Caco-2 (cell line): ENCODE data around the gene ATP5PD. TPM values are rescaled to one million over a fixed set of nuclear protein-coding genes. Genes with fewer than 3 reads are reported as not detected.
"Not testable (repeated sequence)": the region's sequence is repeated elsewhere in the genome, so short reads cannot be mapped to it uniquely, and the experiment has no call there.

ENCODE experiments used
- BruUV-seq: library from RNA; stranded (reverse); fragments of 400-500 nt; replicated peaks from 2 replicates; lab custom pipeline; 2021; lab: Mats Ljungman, UMichigan
- CTCF ChIA-PET: fragments of 300-600 bp; sonication (Branson Sonifier 250); formaldehyde crosslinking; loops from one replicate; lab custom pipeline; 2022; ENCODE audit warnings: antibody characterized with exemption; lab: Charles Lee
- POLR2A ChIA-PET: fragments of 300-600 bp; sonication (Branson Sonifier 250); formaldehyde crosslinking; loops from one replicate; lab custom pipeline; 2022; ENCODE audit warnings: antibody characterized with exemption; lab: Charles Lee
- DNase-seq, 2 experiments: peaks; one replicate each; pipeline versions ENCODE4 v3.0.0 to v3.0.0-alpha.2; 2020 to 2022
- H3K27me3 ChIP-seq: replicated peaks from 2 replicates; pipeline ENCODE4 v1.6.0; 2011; ENCODE audit warnings: low read length; ENCODE audit not compliant: control insufficient read depth, insufficient read depth
- H3K36me3 ChIP-seq: 2 replicates; pipeline ENCODE4 v1.5.1; 2011; ENCODE audit warnings: low read length; ENCODE audit not compliant: control insufficient read depth, insufficient read depth
- H3K4me1 ChIP-seq: fragments of 250-450 bp; sonication (Bioruptor Pico); 2 replicates; pipeline ENCODE4 v1.5.1; 2020; ENCODE audit warnings: mild to moderate bottlenecking
- H3K4me3 ChIP-seq: 2 replicates; pipeline ENCODE4 v1.5.1; 2011; ENCODE audit warnings: low read depth, mild to moderate bottlenecking, control low read depth, low read length
- H3K9me3 ChIP-seq: fragments of 250-450 bp; sonication (Bioruptor Pico); 2 replicates; pipeline ENCODE4 v1.5.1; 2020; ENCODE audit warnings: mild to moderate bottlenecking, moderate library complexity
- H3K27ac Mint-ChIP-seq: one replicate; pipeline ENCODE4 v1.8.0; 2022; ENCODE audit warnings: mixed read lengths; ENCODE audit not compliant: unreplicated experiment
- H3K27me3 Mint-ChIP-seq: one replicate; pipeline ENCODE4 v1.8.0; 2022; ENCODE audit warnings: mixed read lengths; ENCODE audit not compliant: insufficient read depth, unreplicated experiment
- H3K36me3 Mint-ChIP-seq: one replicate; pipeline ENCODE4 v1.8.0; 2022; ENCODE audit warnings: mild to moderate bottlenecking, mixed read lengths; ENCODE audit not compliant: insufficient read depth, unreplicated experiment
- H3K4me1 Mint-ChIP-seq: one replicate; pipeline ENCODE4 v1.8.0; 2022; ENCODE audit warnings: low read depth, mixed read lengths; ENCODE audit not compliant: unreplicated experiment
- H3K4me3 Mint-ChIP-seq: one replicate; pipeline ENCODE4 v1.8.0; 2022; ENCODE audit warnings: mild to moderate bottlenecking, moderate library complexity, mixed read lengths; ENCODE audit not compliant: unreplicated experiment
- H3K9me3 Mint-ChIP-seq: one replicate; pipeline ENCODE4 v1.8.0; 2022; ENCODE audit warnings: mixed read lengths; ENCODE audit not compliant: unreplicated experiment
- CTCF ChIP-seq, 2 experiments: fragments of 200-600 bp in 1 of 2; IDR thresholded peaks; 1 replicate in 1 of 2; 2 replicates in 1 of 2; pipeline versions ENCODE4 v1.5.1 to v1.8.0; 2011 to 2022; ENCODE audit warnings: antibody characterized with exemption in 1 of 2, control low read depth in 1 of 2, inconsistent platforms in 1 of 2, low read depth in 1 of 2, low read length in 1 of 2, mild to moderate bottlenecking in 1 of 2, moderate library complexity in 1 of 2; ENCODE audit not compliant: insufficient read depth in 1 of 2, severe bottlenecking in 1 of 2, unreplicated experiment in 1 of 2
- intact Hi-C: fragments of 100-400 bp; cut with micrococcal nuclease; formaldehyde crosslinking; loops from one replicate; pipeline ENCODE4 v1.10.0; 2022; ENCODE audit not compliant: unreplicated experiment
- total RNA-seq: library from RNA; stranded (reverse); gene quantifications from 2 replicates; pipeline ENCODE4 v1.2.3, GENCODE V29; 2022

ATP5PD gene
- total RNA-seq, 1 experiment from 2014 or later, result 316 TPM

- H3K36me3 ChIP-seq, result no peaks in the 10 kb centered on the region
- CTCF ChIA-PET, result interaction anchor here (0.6 to 1.9 kb wide), 7 partner anchors 14 to 416 kb away, joined by 3 to 13 read pairs (median 5); partner anchors contain the start of gene SLC16A5
- H3K4me1 ChIP-seq, result peaks cover 17% of the 10 kb centered on the region
- Mint-ChIP-seq H3K4me3 (no peak overlapping the region), H3K9me3 (no peaks in the 10 kb centered on the region), H3K36me3 (peaks cover 11% of the 10 kb centered on the region), H3K27ac (no peak overlapping the region), H3K27me3 (no peaks in the 10 kb centered on the region), H3K4me1 (peaks cover 13% of the 10 kb centered on the region)
- no TSS peak for BruUV-seq
- POLR2A ChIA-PET, result interaction anchor here (0.7 to 1.4 kb wide), 2 partner anchors 14 to 36 kb away, joined by 4 read pairs; partner anchors contain the start of genes ARMC7 and SLC16A5
- no peak overlapping the region for H3K4me3 ChIP-seq
- H3K9me3 ChIP-seq, result no peaks in the 10 kb centered on the region
- intact Hi-C loops, result no loop called here
- H3K27me3 ChIP-seq, result no peaks in the 10 kb centered on the region
- no peak for DNase-seq
- TF ChIP-seq CTCF (IDR thresholded peaks at IDR 0.05; ENCODE audit: insufficient read depth in 1 of 2, low read depth in 1 of 2, low read length in 1 of 2, severe bottlenecking in 1 of 2, unreplicated experiment in 1 of 2), result no peak
Observed at GRCh38 chr17:75073618-75074047, 26.9 kb upstream of the ATP5PD start.

- H3K36me3 Mint-ChIP-seq, result peaks cover 11% of the 10 kb centered on the region
- BruUV-seq, POLR2A ChIA-PET: not testable (repeated sequence)
Observed at GRCh38 chr17:75072909-75073308, 26.1 kb upstream of the ATP5PD start.

GRCh38 chr17:75071478-75072271 is 24.9 kb upstream of the ATP5PD start:
- H3K4me1 ChIP-seq, H3K27me3 Mint-ChIP-seq, H3K27ac Mint-ChIP-seq, POLR2A ChIA-PET, intact Hi-C loops, DNase-seq, H3K9me3 Mint-ChIP-seq, H3K36me3 ChIP-seq, H3K27me3 ChIP-seq, H3K36me3 Mint-ChIP-seq, H3K4me3 ChIP-seq, H3K4me3 Mint-ChIP-seq, H3K9me3 ChIP-seq, BruUV-seq: not testable (repeated sequence)
- CTCF ChIA-PET, result interaction anchor here (0.6 to 1.8 kb wide), 3 partner anchors 12 to 37 kb away, joined by 3 to 9 read pairs (median 3); no protein-coding TSS in a partner anchor
- peaks cover 13% of the 10 kb centered on the region for H3K4me1 Mint-ChIP-seq

More at GRCh38 chr17:75072909-75073308, 26.1 kb upstream of the ATP5PD start:
- H3K9me3 ChIP-seq, H3K9me3 Mint-ChIP-seq, H3K4me3 ChIP-seq, H3K27ac Mint-ChIP-seq, H3K4me1 ChIP-seq, H3K27me3 ChIP-seq, DNase-seq, H3K36me3 ChIP-seq, intact Hi-C loops, H3K4me3 Mint-ChIP-seq, H3K27me3 Mint-ChIP-seq: not testable (repeated sequence)
- H3K4me1 Mint-ChIP-seq, result peaks cover 13% of the 10 kb centered on the region
- CTCF ChIA-PET, result interaction anchor here (1.8 kb wide), 1 partner anchor 13 kb away, joined by 9 read pairs; no protein-coding TSS in a partner anchor

- Mint-ChIP-seq H3K4me3 (no peak overlapping the region), H3K27ac (no peak overlapping the region), H3K36me3 (peaks cover 13% of the 10 kb centered on the region), H3K4me1 (peaks cover 7% of the 10 kb centered on the region), H3K9me3 (no peaks in the 10 kb centered on the region), H3K27me3 (no peaks in the 10 kb centered on the region)
- TF ChIP-seq CTCF (IDR thresholded peaks at IDR 0.05; ENCODE audit: insufficient read depth in 1 of 2, low read depth in 1 of 2, low read length in 1 of 2, severe bottlenecking in 1 of 2, unreplicated experiment in 1 of 2), result peak; percentile 16 to 34
- no peaks in the 10 kb centered on the region for H3K9me3 ChIP-seq
- POLR2A ChIA-PET, result no interaction called here
- DNase-seq, result peak in 1 of 2 experiments; percentile 51
- no peaks in the 10 kb centered on the region for H3K27me3 ChIP-seq
- no TSS peak for BruUV-seq
- intact Hi-C loops, result loop anchor here (5.0 kb wide), 1 partner anchor 38 kb away; the partner anchor contains the start of gene ARMC7
- no peaks in the 10 kb centered on the region for H3K36me3 ChIP-seq
- no peaks in the 10 kb centered on the region for H3K4me1 ChIP-seq
- CTCF ChIA-PET, result interaction anchor here (0.5 to 2.9 kb wide), 11 partner anchors 10 to 133 kb away, joined by 3 to 16 read pairs (median 4); partner anchors contain the start of genes ARMC7, MRPL58 and SLC16A5
- no peak overlapping the region for H3K4me3 ChIP-seq
Observed at GRCh38 chr17:75069783-75070182, 23.0 kb upstream of the ATP5PD start.
